Liver (tissue), 9 donors: ENCODE results near the gene TSPOAP1. TPM values are rescaled to one million over a fixed set of nuclear protein-coding genes. Genes with fewer than 3 reads are reported as not detected.

Experiments
- DNase-seq: peaks from one replicate; pipeline ENCODE4 v3.0.0-alpha.2; 2017; ENCODE audit warnings: low spot score
- H3K27ac ChIP-seq, 2 donors: one replicate each; pipeline ENCODE4 v1.7.0; 2013; ENCODE audit warnings: inconsistent platforms in 2 of 2, low read length in 2 of 2, control low read depth in 1 of 2, low read depth in 1 of 2, mild to moderate bottlenecking in 1 of 2
- H3K27me3 ChIP-seq, 4 donors: one replicate each; pipeline versions ENCODE4 v1.6.1 to v1.7.0; 2013; ENCODE audit warnings: low read length in 3 of 4, inconsistent platforms in 1 of 4, mild to moderate bottlenecking in 1 of 4, moderate library complexity in 1 of 4; ENCODE audit not compliant: control insufficient read depth in 4 of 4, insufficient read depth in 4 of 4
- H3K36me3 ChIP-seq, 4 donors: one replicate each; pipeline versions ENCODE4 v1.6.1 to v1.7.0; 2013; ENCODE audit warnings: low read length in 3 of 4, mild to moderate bottlenecking in 3 of 4, low read depth in 1 of 4, moderate library complexity in 1 of 4; ENCODE audit not compliant: control insufficient read depth in 4 of 4, insufficient read depth in 3 of 4
- H3K4me1 ChIP-seq, 4 donors: one replicate each; pipeline versions ENCODE4 v1.6.1 to v1.7.0; 2013; ENCODE audit warnings: low read length in 3 of 4, mild to moderate bottlenecking in 3 of 4, moderate library complexity in 1 of 4; ENCODE audit not compliant: control insufficient read depth in 4 of 4, insufficient read depth in 4 of 4
- H3K4me3 ChIP-seq, 3 donors: one replicate each; pipeline versions ENCODE4 v1.6.1 to v1.7.0; 2013; ENCODE audit warnings: low read length in 3 of 3, control low read depth in 1 of 3, low read depth in 1 of 3, mild to moderate bottlenecking in 1 of 3
- H3K9ac ChIP-seq, 2 donors: one replicate each; pipeline ENCODE4 v1.7.0; 2013; ENCODE audit warnings: low read length in 2 of 2, mild to moderate bottlenecking in 2 of 2, moderate library complexity in 2 of 2, control low read depth in 1 of 2, low read depth in 1 of 2
- H3K9me3 ChIP-seq, 4 donors: one replicate each; pipeline versions ENCODE4 v1.6.1 to v1.7.0; 2013; ENCODE audit warnings: low read length in 3 of 4; ENCODE audit not compliant: control insufficient read depth in 4 of 4
- EGR1 ChIP-seq, 2 donors: IDR thresholded peaks; 2 replicates each; pipeline ENCODE4 v1.6.1; 2016 to 2018; ENCODE audit warnings: antibody characterized with exemption in 2 of 2, low read depth in 2 of 2
- FOXA1 ChIP-seq: IDR thresholded peaks from 2 replicates; pipeline ENCODE4 v1.6.1; 2016; ENCODE audit warnings: antibody characterized with exemption
- FOXA2 ChIP-seq: IDR thresholded peaks from 2 replicates; pipeline ENCODE4 v1.6.1; 2016; ENCODE audit warnings: antibody characterized with exemption
- GABPA ChIP-seq, 2 donors: IDR thresholded peaks in 1 of 2; conservative IDR thresholded peaks in 1 of 2; 2 replicates each; pipeline ENCODE4 v1.6.1; 2016; ENCODE audit warnings: antibody characterized with exemption in 2 of 2, mild to moderate bottlenecking in 1 of 2, moderate library complexity in 1 of 2
- HNF4G ChIP-seq: IDR thresholded peaks from 2 replicates; pipeline ENCODE4 v1.6.1; 2016; ENCODE audit warnings: antibody characterized with exemption
- JUND ChIP-seq, 2 donors: IDR thresholded peaks; 2 replicates each; pipeline ENCODE4 v1.6.1; 2016; ENCODE audit warnings: antibody characterized with exemption in 2 of 2
- RAD21 ChIP-seq, 2 donors: IDR thresholded peaks; 2 replicates each; pipeline ENCODE4 v1.6.1; 2016; ENCODE audit warnings: antibody characterized with exemption in 2 of 2, mild to moderate bottlenecking in 2 of 2
- RXRA ChIP-seq, 2 donors: IDR thresholded peaks; 2 replicates each; pipeline ENCODE4 v1.6.1; 2017 to 2018; ENCODE audit warnings: antibody characterized with exemption in 2 of 2, mild to moderate bottlenecking in 1 of 2
- SP1 ChIP-seq: IDR thresholded peaks from 2 replicates; pipeline ENCODE4 v1.6.1; 2018; ENCODE audit warnings: antibody characterized with exemption, mild to moderate bottlenecking
- TAF1 ChIP-seq: conservative IDR thresholded peaks from 2 replicates; pipeline ENCODE4 v1.6.1; 2016; ENCODE audit warnings: antibody characterized with exemption, mild to moderate bottlenecking
- YY1 ChIP-seq: IDR thresholded peaks from 2 replicates; pipeline ENCODE4 v1.6.1; 2016; ENCODE audit warnings: antibody characterized with exemption, mild to moderate bottlenecking
- WGBS: extraction: QIAGEN DNeasy Blood & Tissue Kit; methylation state at CpG from one replicate; pipeline ENCODE4 v1.1.7; 2013; 5-methylcytosine and 5-hydroxymethylcytosine counted together
- polyA plus RNA-seq, 2 donors: library from polyadenylated mRNA; stranded (reverse) in 1 of 2; unstranded in 1 of 2; fragments of 200-250 nt in 1 of 2; fragments of >200 nt in 1 of 2; fragmentation: Nextera tagmentation in 1 of 2; extraction: Ambion mirVana in 1 of 2; gene quantifications; one replicate each; pipeline versions ENCODE4 v1.2.1 to v1.2.3, GENCODE V29; 2013 to 2015
- total RNA-seq, 2 donors: library from RNA; depleted of rRNA; stranded (reverse); fragments of >200 nt; gene quantifications; one replicate each; pipeline ENCODE4 v1.2.3, GENCODE V29; 2014
- TF ChIP-seq, protein P1 (sequence below): IDR thresholded peaks from 2 replicates; pipeline ENCODE4 v1.6.1; 2016; ENCODE audit warnings: antibody characterized with exemption
- TF ChIP-seq, protein P2 (sequence below): IDR thresholded peaks from 2 replicates; pipeline ENCODE4 v1.6.1; 2016; ENCODE audit warnings: antibody characterized with exemption
- TF ChIP-seq, protein P3 (sequence below): fragments of 150-350 bp; IDR thresholded peaks from 2 replicates; pipeline ENCODE4 v1.5.1; 2017; ENCODE audit warnings: improper control_type of control experiment, low read depth, low read length; ENCODE audit not compliant: missing input control
- TF ChIP-seq, protein P4 (sequence below): IDR thresholded peaks from 2 replicates; pipeline ENCODE4 v1.6.1; 2016; ENCODE audit warnings: antibody characterized with exemption, mild to moderate bottlenecking
- donor health status: healthy.
- donor health status: healthy.
- donor health status: healthy.
- donor health status: healthy.
- donor health status: healthy.

Gene TSPOAP1
- total and polyA plus RNA-seq, 4 donors: 1.5 to 4.6 (median 2.6) TPM

DNA sequence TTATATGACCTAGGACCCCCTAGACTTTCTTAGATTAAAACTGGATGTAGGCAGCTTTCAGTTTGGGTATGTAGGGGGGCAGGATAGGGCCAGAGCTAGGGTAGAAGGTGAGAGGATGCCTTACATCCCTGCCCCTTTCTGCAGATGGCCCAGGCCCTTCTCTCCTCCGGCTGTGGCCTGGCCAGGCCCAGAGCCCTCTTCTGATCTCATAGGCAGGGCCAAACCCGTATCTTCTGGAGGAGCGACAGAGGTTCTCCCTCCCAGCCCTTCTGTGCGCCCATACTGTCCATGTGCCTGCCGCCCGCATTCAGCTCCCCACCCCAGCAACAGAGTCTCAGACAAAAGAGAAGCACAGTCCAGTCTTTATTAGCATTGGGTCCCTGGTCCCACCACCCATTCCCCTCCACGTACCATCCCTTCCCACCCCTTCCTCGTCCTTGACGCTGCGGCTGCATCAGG lies 2.0 kb upstream of the TSPOAP1 start (continued):
- TF ChIP-seq, protein P1, sequence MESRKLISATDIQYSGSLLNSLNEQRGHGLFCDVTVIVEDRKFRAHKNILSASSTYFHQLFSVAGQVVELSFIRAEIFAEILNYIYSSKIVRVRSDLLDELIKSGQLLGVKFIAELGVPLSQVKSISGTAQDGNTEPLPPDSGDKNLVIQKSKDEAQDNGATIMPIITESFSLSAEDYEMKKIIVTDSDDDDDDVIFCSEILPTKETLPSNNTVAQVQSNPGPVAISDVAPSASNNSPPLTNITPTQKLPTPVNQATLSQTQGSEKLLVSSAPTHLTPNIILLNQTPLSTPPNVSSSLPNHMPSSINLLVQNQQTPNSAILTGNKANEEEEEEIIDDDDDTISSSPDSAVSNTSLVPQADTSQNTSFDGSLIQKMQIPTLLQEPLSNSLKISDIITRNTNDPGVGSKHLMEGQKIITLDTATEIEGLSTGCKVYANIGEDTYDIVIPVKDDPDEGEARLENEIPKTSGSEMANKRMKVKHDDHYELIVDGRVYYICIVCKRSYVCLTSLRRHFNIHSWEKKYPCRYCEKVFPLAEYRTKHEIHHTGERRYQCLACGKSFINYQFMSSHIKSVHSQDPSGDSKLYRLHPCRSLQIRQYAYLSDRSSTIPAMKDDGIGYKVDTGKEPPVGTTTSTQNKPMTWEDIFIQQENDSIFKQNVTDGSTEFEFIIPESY: no peak
- no peak for TF ChIP-seq YY1
- TF ChIP-seq GABPA (IDR thresholded peaks at IDR 0.05 in 1 of 2, conservative IDR thresholded peaks at IDR 0.05 in 1 of 2): no peak
- TF ChIP-seq RXRA (IDR thresholded peaks at IDR 0.05): no peak
- no peak for TF ChIP-seq RAD21 (IDR thresholded peaks at IDR 0.05)
- TF ChIP-seq FOXA2: no peak

DNA sequence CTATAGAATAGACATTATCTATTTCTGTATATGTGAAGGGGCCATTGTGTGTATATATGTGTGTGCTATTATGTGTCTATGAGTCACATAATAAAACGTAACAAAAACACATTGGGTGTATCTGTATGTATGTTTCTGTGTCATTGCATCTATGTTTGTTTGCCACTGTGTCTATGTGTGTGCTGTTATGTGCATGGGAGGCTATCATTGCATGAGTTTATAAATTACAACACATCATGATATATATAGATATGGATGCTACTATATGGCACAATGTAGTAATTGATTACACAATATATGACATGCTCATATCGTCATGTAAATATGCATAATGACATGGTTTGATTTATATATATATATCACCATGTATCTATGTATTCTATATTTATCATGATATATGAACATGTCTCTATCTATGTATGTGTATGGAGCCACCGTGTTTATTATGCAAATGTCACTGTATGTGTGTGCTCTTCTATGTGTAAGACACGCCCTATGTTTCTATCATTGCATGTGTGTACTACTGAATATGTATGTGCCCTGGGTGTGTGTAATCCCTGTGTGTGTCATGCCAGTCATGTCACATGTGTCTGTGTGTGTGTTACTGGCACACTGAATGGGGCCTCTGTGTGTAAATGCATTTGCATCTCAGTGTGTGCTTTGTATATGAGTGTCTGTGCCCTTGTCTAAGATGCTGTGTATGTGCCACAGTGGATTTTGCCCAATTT lies 1.4 kb upstream of the TSPOAP1 start:
- H3K9me3 ChIP-seq: no peaks in the 10 kb centered on the region
- no peaks in the 10 kb centered on the region for H3K36me3 ChIP-seq
- 79% methylated on average over 4 of the region's 4 CpGs for WGBS
- H3K4me1 ChIP-seq: peaks cover 0 to 5% (median 4%) of the 10 kb centered on the region in 4 donors
- TF ChIP-seq, protein P2, sequence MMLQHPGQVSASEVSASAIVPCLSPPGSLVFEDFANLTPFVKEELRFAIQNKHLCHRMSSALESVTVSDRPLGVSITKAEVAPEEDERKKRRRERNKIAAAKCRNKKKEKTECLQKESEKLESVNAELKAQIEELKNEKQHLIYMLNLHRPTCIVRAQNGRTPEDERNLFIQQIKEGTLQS: no peak
- TF ChIP-seq JUND (IDR thresholded peaks at IDR 0.05) (no peak), EGR1 (IDR thresholded peaks at IDR 0.05; ENCODE audit: low read depth in 2 of 2) (no peak), SP1 (no peak)
- H3K9ac ChIP-seq: peak overlapping the region in 1 of 2 donors; percentile 6
- DNase-seq: no peak
- H3K27me3 ChIP-seq: no peaks in the 10 kb centered on the region
- peak overlapping the region; percentile 27 to 44 (median 44) for H3K4me3 ChIP-seq
- H3K27ac ChIP-seq: peak overlapping the region; percentile 81 to 86

DNA sequence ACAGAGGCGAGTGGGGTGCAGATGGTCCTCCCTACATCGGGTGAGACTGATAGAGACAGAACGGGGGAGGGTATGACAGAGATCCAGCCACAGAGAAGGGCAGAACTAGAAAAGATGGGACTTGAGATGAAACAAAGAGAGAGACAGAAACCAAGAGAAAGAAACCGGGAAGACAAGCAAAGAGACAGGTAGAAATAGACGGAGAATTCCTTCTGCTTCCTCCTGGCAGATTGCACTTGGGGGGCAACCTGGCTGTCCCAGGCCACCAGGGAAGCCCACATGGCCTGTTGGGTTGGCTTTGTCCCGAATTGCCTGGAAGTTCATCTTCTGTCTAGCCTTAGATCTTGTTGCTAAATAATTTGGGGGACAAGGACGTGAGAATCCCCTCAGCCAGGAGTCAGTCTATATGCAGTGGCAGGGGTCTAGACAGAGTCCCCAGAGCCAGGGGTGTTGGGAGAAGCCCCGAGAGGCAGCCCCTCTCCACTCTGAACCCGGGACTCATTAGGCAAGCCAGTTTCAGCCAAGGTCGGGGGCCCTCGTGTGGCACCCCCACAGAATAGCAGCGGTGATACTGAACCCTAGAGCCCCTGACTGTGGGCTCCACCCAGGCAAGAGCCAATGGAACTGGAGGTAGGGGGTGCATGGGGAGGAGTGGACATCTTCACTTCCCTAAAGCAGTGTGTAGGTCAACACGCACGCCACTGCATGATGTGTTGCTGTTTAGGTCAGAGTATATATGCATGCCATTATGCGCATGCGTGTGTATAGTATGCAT lies 627 bp upstream of the TSPOAP1 start:
- Histone ChIP-seq H3K9me3 (no peaks in the 10 kb centered on the region), H3K9ac (peak overlapping the region in 1 of 2 donors; percentile 32), H3K36me3 (no peaks in the 10 kb centered on the region), H3K27me3 (no peaks in the 10 kb centered on the region), H3K27ac (peak overlapping the region; percentile 54 to 69), H3K4me3 (no peak overlapping the region), H3K4me1 (peaks cover under 1 to 11% (median 8%) of the 10 kb centered on the region in 4 donors)
- peak; percentile 68 for DNase-seq
- TF ChIP-seq RAD21 (IDR thresholded peaks at IDR 0.05) (peak; percentile 22 to 30), RXRA (IDR thresholded peaks at IDR 0.05) (no peak), HNF4G (no peak), SP1 (no peak), TAF1 (no peak), FOXA2 (no peak), FOXA1 (no peak)
- TF ChIP-seq, protein P3, sequence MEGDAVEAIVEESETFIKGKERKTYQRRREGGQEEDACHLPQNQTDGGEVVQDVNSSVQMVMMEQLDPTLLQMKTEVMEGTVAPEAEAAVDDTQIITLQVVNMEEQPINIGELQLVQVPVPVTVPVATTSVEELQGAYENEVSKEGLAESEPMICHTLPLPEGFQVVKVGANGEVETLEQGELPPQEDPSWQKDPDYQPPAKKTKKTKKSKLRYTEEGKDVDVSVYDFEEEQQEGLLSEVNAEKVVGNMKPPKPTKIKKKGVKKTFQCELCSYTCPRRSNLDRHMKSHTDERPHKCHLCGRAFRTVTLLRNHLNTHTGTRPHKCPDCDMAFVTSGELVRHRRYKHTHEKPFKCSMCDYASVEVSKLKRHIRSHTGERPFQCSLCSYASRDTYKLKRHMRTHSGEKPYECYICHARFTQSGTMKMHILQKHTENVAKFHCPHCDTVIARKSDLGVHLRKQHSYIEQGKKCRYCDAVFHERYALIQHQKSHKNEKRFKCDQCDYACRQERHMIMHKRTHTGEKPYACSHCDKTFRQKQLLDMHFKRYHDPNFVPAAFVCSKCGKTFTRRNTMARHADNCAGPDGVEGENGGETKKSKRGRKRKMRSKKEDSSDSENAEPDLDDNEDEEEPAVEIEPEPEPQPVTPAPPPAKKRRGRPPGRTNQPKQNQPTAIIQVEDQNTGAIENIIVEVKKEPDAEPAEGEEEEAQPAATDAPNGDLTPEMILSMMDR: peak; percentile 15
- TF ChIP-seq, protein P4, sequence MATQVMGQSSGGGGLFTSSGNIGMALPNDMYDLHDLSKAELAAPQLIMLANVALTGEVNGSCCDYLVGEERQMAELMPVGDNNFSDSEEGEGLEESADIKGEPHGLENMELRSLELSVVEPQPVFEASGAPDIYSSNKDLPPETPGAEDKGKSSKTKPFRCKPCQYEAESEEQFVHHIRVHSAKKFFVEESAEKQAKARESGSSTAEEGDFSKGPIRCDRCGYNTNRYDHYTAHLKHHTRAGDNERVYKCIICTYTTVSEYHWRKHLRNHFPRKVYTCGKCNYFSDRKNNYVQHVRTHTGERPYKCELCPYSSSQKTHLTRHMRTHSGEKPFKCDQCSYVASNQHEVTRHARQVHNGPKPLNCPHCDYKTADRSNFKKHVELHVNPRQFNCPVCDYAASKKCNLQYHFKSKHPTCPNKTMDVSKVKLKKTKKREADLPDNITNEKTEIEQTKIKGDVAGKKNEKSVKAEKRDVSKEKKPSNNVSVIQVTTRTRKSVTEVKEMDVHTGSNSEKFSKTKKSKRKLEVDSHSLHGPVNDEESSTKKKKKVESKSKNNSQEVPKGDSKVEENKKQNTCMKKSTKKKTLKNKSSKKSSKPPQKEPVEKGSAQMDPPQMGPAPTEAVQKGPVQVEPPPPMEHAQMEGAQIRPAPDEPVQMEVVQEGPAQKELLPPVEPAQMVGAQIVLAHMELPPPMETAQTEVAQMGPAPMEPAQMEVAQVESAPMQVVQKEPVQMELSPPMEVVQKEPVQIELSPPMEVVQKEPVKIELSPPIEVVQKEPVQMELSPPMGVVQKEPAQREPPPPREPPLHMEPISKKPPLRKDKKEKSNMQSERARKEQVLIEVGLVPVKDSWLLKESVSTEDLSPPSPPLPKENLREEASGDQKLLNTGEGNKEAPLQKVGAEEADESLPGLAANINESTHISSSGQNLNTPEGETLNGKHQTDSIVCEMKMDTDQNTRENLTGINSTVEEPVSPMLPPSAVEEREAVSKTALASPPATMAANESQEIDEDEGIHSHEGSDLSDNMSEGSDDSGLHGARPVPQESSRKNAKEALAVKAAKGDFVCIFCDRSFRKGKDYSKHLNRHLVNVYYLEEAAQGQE: no peak
- TF ChIP-seq, protein P2: no peak
- WGBS: 46% methylated on average over 16 of the region's 16 CpGs
